GM21447 (cell line): ENCODE results near the gene DNAH17.
"Not testable (repeated sequence)": the region's sequence is repeated elsewhere in the genome, so short reads cannot be mapped to it uniquely, and the experiment has no call there.

Source experiments
- ATAC-seq: cut with Tn5 transposase; IDR thresholded peaks from one replicate; pipeline ENCODE4 v1.9.1; 2021; ENCODE audit not compliant: unreplicated experiment

Gene DNAH17

GRCh38 chr17:78478757-78479297 is 98.4 kb downstream of the DNAH17 start:
- no peak for ATAC-seq

- ATAC-seq = no peak
These were observed 99.1 kb downstream of the DNAH17 start for GRCh38 chr17:78477913-78478756.

GRCh38 chr17:78476973-78477372 is 100.2 kb downstream of the DNAH17 start:
- no peak for ATAC-seq

- no peak for ATAC-seq
These were observed 101.0 kb downstream of the DNAH17 start for GRCh38 chr17:78476149-78476548.

GRCh38 chr17:78475211-78475610 is 102.0 kb downstream of the DNAH17 start:
- no peak for ATAC-seq

- peak; percentile 81 for ATAC-seq
These were observed 102.5 kb downstream of the DNAH17 start for GRCh38 chr17:78474614-78475146.

- ATAC-seq = no peak
These were observed 103.1 kb downstream of the DNAH17 start for GRCh38 chr17:78473951-78474613.

GRCh38 chr17:78472035-78472905 is 104.9 kb downstream of the DNAH17 start:
- ATAC-seq = no peak

- ATAC-seq = no peak
These were observed 105.6 kb downstream of the DNAH17 start for GRCh38 chr17:78471635-78472034.

GRCh38 chr17:78469443-78469842 is 107.8 kb downstream of the DNAH17 start:
- ATAC-seq = no peak

- ATAC-seq = no peak
These were observed 108.8 kb downstream of the DNAH17 start for GRCh38 chr17:78468366-78468765.

GRCh38 chr17:78466786-78467715 is 110.1 kb downstream of the DNAH17 start:
- no peak for ATAC-seq

- ATAC-seq = not testable (repeated sequence)
These were observed 110.9 kb downstream of the DNAH17 start for GRCh38 chr17:78466109-78466785.

- no peak for ATAC-seq
These were observed 115.0 kb downstream of the DNAH17 start for GRCh38 chr17:78462148-78462547.

- ATAC-seq = no peak
These were observed 115.5 kb downstream of the DNAH17 start for GRCh38 chr17:78461799-78462053.

- ATAC-seq = no peak
These were observed 116.0 kb downstream of the DNAH17 start for GRCh38 chr17:78460951-78461798.

GRCh38 chr17:78460176-78460675 is 117.0 kb downstream of the DNAH17 start:
- no peak for ATAC-seq

- no peak for ATAC-seq
These were observed 117.5 kb downstream of the DNAH17 start for GRCh38 chr17:78459696-78460095.
